SK-N-SH (cell line): ENCODE results near the gene GNG13.

ENCODE experiments used
- CHD2 ChIP-seq: fragments of 150-350 bp; IDR thresholded peaks from 2 replicates; pipeline ENCODE4 v1.6.1; 2018; ENCODE audit warnings: low read length; ENCODE audit not compliant: partially characterized antibody
- CTCF ChIP-seq: fragments of 200-600 bp; sonication (generic); IDR thresholded peaks from 2 replicates; pipeline ENCODE4 v1.6.1; 2017; ENCODE audit warnings: antibody characterized with exemption, mild to moderate bottlenecking, moderate library complexity
- ELF1 ChIP-seq: IDR thresholded peaks from 2 replicates; pipeline ENCODE4 v1.4.0; 2012
- MAX ChIP-seq: IDR thresholded peaks from 2 replicates; pipeline ENCODE4 v1.4.0; 2012; ENCODE audit warnings: low read depth
- POLR2AphosphoS5 ChIP-seq: IDR thresholded peaks from 2 replicates; pipeline ENCODE4 v1.6.1; 2012; ENCODE audit warnings: low read depth, low read length
- RAD21 ChIP-seq: IDR thresholded peaks from 2 replicates; pipeline ENCODE4 v1.6.1; 2012; ENCODE audit warnings: mild to moderate bottlenecking, low read length
- RXRA ChIP-seq: IDR thresholded peaks from 2 replicates; pipeline ENCODE4 v1.4.0; 2012; ENCODE audit warnings: low read depth, mild to moderate bottlenecking, borderline replicate concordance
- SIN3A ChIP-seq: IDR thresholded peaks from 2 replicates; pipeline ENCODE4 v1.6.1; 2012; ENCODE audit warnings: low read depth, mild to moderate bottlenecking, low read length, moderate library complexity, borderline replicate concordance
- TAF1 ChIP-seq: IDR thresholded peaks from 2 replicates; pipeline ENCODE4 v1.6.1; 2012; ENCODE audit warnings: low read depth, mild to moderate bottlenecking, low read length, moderate library complexity, borderline replicate concordance
- YY1 ChIP-seq: IDR thresholded peaks from 2 replicates; pipeline ENCODE4 v1.4.0; 2012; ENCODE audit warnings: low read depth, mild to moderate bottlenecking
- TF ChIP-seq, protein P1 (sequence below): IDR thresholded peaks from 2 replicates; pipeline ENCODE4 v1.4.0; 2012; ENCODE audit warnings: low read depth, borderline replicate concordance

- no peak for TF ChIP-seq TAF1
- no peak for TF ChIP-seq MAX
- TF ChIP-seq, protein P1, sequence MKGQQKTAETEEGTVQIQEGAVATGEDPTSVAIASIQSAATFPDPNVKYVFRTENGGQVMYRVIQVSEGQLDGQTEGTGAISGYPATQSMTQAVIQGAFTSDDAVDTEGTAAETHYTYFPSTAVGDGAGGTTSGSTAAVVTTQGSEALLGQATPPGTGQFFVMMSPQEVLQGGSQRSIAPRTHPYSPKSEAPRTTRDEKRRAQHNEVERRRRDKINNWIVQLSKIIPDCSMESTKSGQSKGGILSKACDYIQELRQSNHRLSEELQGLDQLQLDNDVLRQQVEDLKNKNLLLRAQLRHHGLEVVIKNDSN, result no peak
- no peak for TF ChIP-seq SIN3A
- no peak for TF ChIP-seq CTCF
- no peak for TF ChIP-seq RAD21
- TF ChIP-seq POLR2AphosphoS5, result no peak
- TF ChIP-seq RXRA, result no peak
- TF ChIP-seq CHD2, result no peak
- TF ChIP-seq YY1, result no peak
- no peak for TF ChIP-seq ELF1
Measured at GRCh38 chr16:782258-782657, 18.3 kb downstream of the GNG13 start.
